SK-N-SH (cell line): ENCODE measurements around the gene RAD51B. TPM values are rescaled to one million over a fixed set of nuclear protein-coding genes. Genes with fewer than 3 reads are reported as not detected.

ENCODE experiments used
- CTCF ChIA-PET: fragments of 300-600, 350-600 bp; formaldehyde crosslinking; extraction: SDS; loops from one replicate; lab custom pipeline; 2021; lab: Yijun Ruan, JAX
- POLR2A ChIA-PET: fragments of 350-600 bp; sonication (Branson Sonifier 250); formaldehyde crosslinking; extraction: SDS; loops from one replicate; lab custom pipeline; 2020; ENCODE audit warnings: antibody characterized with exemption, inconsistent platforms; lab: Yijun Ruan, JAX
- DNase-seq: peaks from one replicate; pipeline ENCODE4 v3.0.0; 2012
- H2AFZ ChIP-seq: fragments of 200-600 bp; sonication (generic); 2 replicates; pipeline ENCODE4 v1.8.1; 2016; ENCODE audit warnings: antibody characterized with exemption, mild to moderate bottlenecking, low read depth
- H3F3A ChIP-seq: fragments of 200-600 bp; sonication (generic); replicated peaks from 2 replicates; pipeline ENCODE3; 2016; ENCODE audit warnings: antibody characterized with exemption, mild to moderate bottlenecking; ENCODE audit not compliant: insufficient read depth
- H3K27ac ChIP-seq, 2 experiments: fragments of 200-500 bp in 1 of 2; fragments of 200-600 bp in 1 of 2; sonication (Bioruptor generic) in 1 of 2; sonication (generic), shearing (Covaris generic) in 1 of 2; 2 replicates each; pipeline versions ENCODE4 v1.5.1 to v1.6.1; 2014 to 2016; ENCODE audit warnings: low read depth in 2 of 2, inconsistent platforms in 1 of 2, low read length in 1 of 2, mild to moderate bottlenecking in 1 of 2, mixed read lengths in 1 of 2
- H3K27me3 ChIP-seq: fragments of 200-600 bp; sonication (generic), shearing (Covaris generic); 2 replicates; pipeline ENCODE4 v1.6.1; 2016; ENCODE audit warnings: mixed run types; ENCODE audit not compliant: insufficient read depth
- H3K36me3 ChIP-seq, 2 experiments: fragments of 200-500 bp in 1 of 2; fragments of 200-600 bp in 1 of 2; sonication (Bioruptor generic) in 1 of 2; sonication (generic) in 1 of 2; replicated peaks in 1 of 2; 2 replicates each; pipeline versions ENCODE3 to v1.5.1; 2014 to 2016; ENCODE audit warnings: low read length in 1 of 2, mild to moderate bottlenecking in 1 of 2; ENCODE audit not compliant: insufficient read depth in 2 of 2, control insufficient read depth in 1 of 2
- H3K4me1 ChIP-seq, 2 experiments: fragments of 200-500 bp in 1 of 2; fragments of 200-600 bp in 1 of 2; sonication (Bioruptor generic) in 1 of 2; sonication (generic), shearing (Covaris generic) in 1 of 2; 2 replicates each; pipeline versions ENCODE4 v1.5.1 to v1.6.1; 2014 to 2016; ENCODE audit warnings: low read depth in 1 of 2, low read length in 1 of 2, mixed run types in 1 of 2; ENCODE audit not compliant: insufficient read depth in 2 of 2, control insufficient read depth in 1 of 2
- H3K4me2 ChIP-seq: fragments of 200-600 bp; sonication (generic), shearing (Covaris generic); 2 replicates; pipeline ENCODE4 v1.6.1; 2017; ENCODE audit warnings: mixed run types
- H3K4me3 ChIP-seq, 2 experiments: fragments of 200-500 bp in 1 of 2; fragments of 200-600 bp in 1 of 2; sonication (Bioruptor generic) in 1 of 2; sonication (generic), shearing (Covaris generic) in 1 of 2; 2 replicates each; pipeline versions ENCODE4 v1.5.1 to v1.8.1; 2014 to 2016; ENCODE audit warnings: low read depth in 2 of 2, inconsistent platforms in 1 of 2, low read length in 1 of 2, mild to moderate bottlenecking in 1 of 2, mixed read lengths in 1 of 2, moderate library complexity in 1 of 2
- H3K79me2 ChIP-seq: fragments of 200-600 bp; sonication (generic); 2 replicates; pipeline ENCODE4 v1.8.1; 2017; ENCODE audit warnings: mild to moderate bottlenecking; ENCODE audit not compliant: insufficient read depth
- H3K9ac ChIP-seq: fragments of 200-600 bp; sonication (generic); 2 replicates; pipeline ENCODE4 v1.6.1; 2017; ENCODE audit warnings: mixed run types
- H3K9me2 ChIP-seq: fragments of 200-600 bp; sonication (generic); 2 replicates; pipeline ENCODE4 v1.6.1; 2017; ENCODE audit warnings: mixed run types
- H3K9me3 ChIP-seq: fragments of 200-600 bp; sonication (generic); 2 replicates; pipeline ENCODE4 v1.6.1; 2017; ENCODE audit warnings: mixed run types, mild to moderate bottlenecking, moderate library complexity
- H4K20me1 ChIP-seq: fragments of 200-600 bp; sonication (generic); 2 replicates; pipeline ENCODE4 v1.6.1; 2017; ENCODE audit warnings: mild to moderate bottlenecking, mixed run types; ENCODE audit not compliant: insufficient read depth
- CHD2 ChIP-seq: fragments of 150-350 bp; IDR thresholded peaks from 2 replicates; pipeline ENCODE4 v1.6.1; 2018; ENCODE audit warnings: low read length; ENCODE audit not compliant: partially characterized antibody
- EP300 ChIP-seq, 2 experiments: IDR thresholded peaks; 2 replicates each; pipeline versions ENCODE4 v1.4.0 to v1.6.1; 2012; ENCODE audit warnings: borderline replicate concordance in 1 of 2, low read depth in 1 of 2, low read length in 1 of 2
- FOSL2 ChIP-seq: IDR thresholded peaks from 2 replicates; pipeline ENCODE4 v1.4.0; 2012; ENCODE audit warnings: low read depth, mild to moderate bottlenecking, moderate library complexity, borderline replicate concordance
- FOXM1 ChIP-seq: IDR thresholded peaks from 2 replicates; pipeline ENCODE4 v1.4.0; 2012; ENCODE audit warnings: low read depth, mild to moderate bottlenecking
- GATA2 ChIP-seq: sonication (generic); formaldehyde crosslinking; IDR thresholded peaks from 2 replicates; pipeline ENCODE4 v1.5.0; 2020; ENCODE audit warnings: mild to moderate bottlenecking, missing genetic modification reagents
- IRF3 ChIP-seq: fragments of 150-350 bp; IDR thresholded peaks from 2 replicates; pipeline ENCODE4 v1.6.1; 2016; ENCODE audit warnings: mild to moderate bottlenecking, low read depth, low read length
- MEF2A ChIP-seq: IDR thresholded peaks from 2 replicates; pipeline ENCODE4 v1.4.0; 2012; ENCODE audit warnings: low read depth, borderline replicate concordance
- MXI1 ChIP-seq: IDR thresholded peaks from 2 replicates; pipeline ENCODE4 v1.6.1; 2012; ENCODE audit warnings: mild to moderate bottlenecking, low read depth, low read length, improper control_type of control experiment
- NFIC ChIP-seq: IDR thresholded peaks from 2 replicates; pipeline ENCODE4 v1.4.0; 2012; ENCODE audit warnings: borderline replicate concordance
- NRF1 ChIP-seq: IDR thresholded peaks from 2 replicates; pipeline ENCODE4 v1.6.1; 2012; ENCODE audit warnings: low read depth, mild to moderate bottlenecking, low read length
- PBX3 ChIP-seq: IDR thresholded peaks from 2 replicates; pipeline ENCODE4; 2012
- POLR2AphosphoS5 ChIP-seq: IDR thresholded peaks from 2 replicates; pipeline ENCODE4 v1.6.1; 2012; ENCODE audit warnings: low read depth, low read length
- RFX5 ChIP-seq: IDR thresholded peaks from 2 replicates; pipeline ENCODE4 v1.6.1; 2012; ENCODE audit warnings: mild to moderate bottlenecking, improper control_type of control experiment, low read length
- RXRA ChIP-seq: IDR thresholded peaks from 2 replicates; pipeline ENCODE4 v1.4.0; 2012; ENCODE audit warnings: low read depth, mild to moderate bottlenecking, borderline replicate concordance
- SIN3A ChIP-seq: IDR thresholded peaks from 2 replicates; pipeline ENCODE4 v1.6.1; 2012; ENCODE audit warnings: low read depth, mild to moderate bottlenecking, low read length, moderate library complexity, borderline replicate concordance
- SMC3 ChIP-seq: IDR thresholded peaks from 2 replicates; pipeline ENCODE4 v1.6.1; 2012; ENCODE audit warnings: low read depth, low read length, improper control_type of control experiment
- TCF12 ChIP-seq: IDR thresholded peaks from 2 replicates; pipeline ENCODE4 v1.4.0; 2012
- WGBS: methylation state at CpG from one replicate; pipeline ENCODE4 v1.1.6; 2017; ENCODE audit warnings: low lambda C conversion rate; 5-methylcytosine and 5-hydroxymethylcytosine counted together
- polyA plus RNA-seq, 3 experiments: library from polyadenylated mRNA; depleted of rRNA; stranded (reverse); fragments of >200 nt; gene quantifications; 2 replicates each; pipeline ENCODE4 v1.2.3, GENCODE V29; 2012
- TF ChIP-seq, protein P1 (sequence below): fragments of 200-600 bp; sonication (generic); IDR thresholded peaks from 2 replicates; pipeline ENCODE4 v1.6.1; 2017; ENCODE audit warnings: antibody characterized with exemption, mild to moderate bottlenecking, moderate library complexity
- TF ChIP-seq, protein P2 (sequence below): IDR thresholded peaks from 2 replicates; pipeline ENCODE4 v1.4.0; 2012; ENCODE audit warnings: low read depth

RAD51B gene
- polyA plus RNA-seq, 1 of the 3 experiments (the other 2 are of a cell fraction), result 6.0 TPM

DNA sequence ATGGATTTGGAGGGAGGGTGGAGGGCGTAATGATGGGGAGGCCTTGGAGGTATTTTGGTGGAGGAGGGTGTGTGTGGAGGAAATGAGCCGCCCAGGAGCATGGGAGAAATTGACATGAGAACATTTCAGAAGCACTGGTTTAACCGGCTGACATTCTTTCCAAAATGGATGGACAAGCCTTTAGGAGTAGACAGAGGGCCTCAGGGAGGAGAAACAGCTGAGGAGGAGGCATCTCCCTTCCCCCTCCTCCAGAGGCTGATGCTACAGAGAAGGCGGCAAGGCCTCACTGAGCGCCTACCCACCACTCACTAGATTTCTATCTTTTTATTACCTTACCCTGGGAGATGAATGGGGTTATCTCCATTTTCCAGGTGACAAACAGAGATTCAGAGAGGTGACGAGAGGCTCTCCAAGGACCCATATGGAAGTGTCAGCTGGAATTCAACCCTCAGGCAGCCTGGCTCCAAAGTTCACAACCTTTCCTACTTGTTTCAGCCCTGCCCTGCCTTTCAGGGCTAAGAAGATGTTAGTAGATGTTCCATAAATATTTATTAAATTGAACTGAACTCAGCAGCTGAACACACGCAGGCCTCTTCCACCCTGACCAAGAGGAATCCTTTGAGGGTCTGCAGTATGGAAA lies 683.7 kb downstream of the RAD51B start:
- Histone ChIP-seq H3K9ac (no peak overlapping the region), H3F3A (peaks cover 9% of the 10 kb centered on the region), H2AFZ (no peak overlapping the region), H3K27ac (no peak overlapping the region), H3K9me3 (no peaks in the 10 kb centered on the region), H3K4me2 (no peak overlapping the region), H4K20me1 (no peaks in the 10 kb centered on the region), H3K9me2 (no peaks in the 10 kb centered on the region), H3K36me3 (no peaks in the 10 kb centered on the region), H3K4me1 (peaks cover 0 to 7% of the 10 kb centered on the region in 2 experiments; a peak in 3 of 4 replicates), H3K27me3 (no peaks in the 10 kb centered on the region)
- no peak for DNase-seq
- WGBS, result 96% methylated on average over 7 of the region's 7 CpGs
- CTCF ChIA-PET, result interaction anchor here (1.6 kb wide), 1 partner anchor 341 kb away, joined by 5 read pairs; no protein-coding TSS in a partner anchor
- TF ChIP-seq SIN3A (no peak), FOSL2 (no peak), CHD2 (no peak), RXRA (no peak), GATA2 (no peak), MXI1 (no peak), IRF3 (no peak), RFX5 (no peak), PBX3 (no peak), FOXM1 (no peak), SMC3 (no peak), TCF12 (no peak), NRF1 (no peak), NFIC (no peak), MEF2A (no peak), EP300 (IDR thresholded peaks at IDR 0.05; ENCODE audit: borderline replicate concordance in 1 of 2, low read depth in 1 of 2, low read length in 1 of 2) (no peak), POLR2AphosphoS5 (no peak)
- TF ChIP-seq, protein P1, sequence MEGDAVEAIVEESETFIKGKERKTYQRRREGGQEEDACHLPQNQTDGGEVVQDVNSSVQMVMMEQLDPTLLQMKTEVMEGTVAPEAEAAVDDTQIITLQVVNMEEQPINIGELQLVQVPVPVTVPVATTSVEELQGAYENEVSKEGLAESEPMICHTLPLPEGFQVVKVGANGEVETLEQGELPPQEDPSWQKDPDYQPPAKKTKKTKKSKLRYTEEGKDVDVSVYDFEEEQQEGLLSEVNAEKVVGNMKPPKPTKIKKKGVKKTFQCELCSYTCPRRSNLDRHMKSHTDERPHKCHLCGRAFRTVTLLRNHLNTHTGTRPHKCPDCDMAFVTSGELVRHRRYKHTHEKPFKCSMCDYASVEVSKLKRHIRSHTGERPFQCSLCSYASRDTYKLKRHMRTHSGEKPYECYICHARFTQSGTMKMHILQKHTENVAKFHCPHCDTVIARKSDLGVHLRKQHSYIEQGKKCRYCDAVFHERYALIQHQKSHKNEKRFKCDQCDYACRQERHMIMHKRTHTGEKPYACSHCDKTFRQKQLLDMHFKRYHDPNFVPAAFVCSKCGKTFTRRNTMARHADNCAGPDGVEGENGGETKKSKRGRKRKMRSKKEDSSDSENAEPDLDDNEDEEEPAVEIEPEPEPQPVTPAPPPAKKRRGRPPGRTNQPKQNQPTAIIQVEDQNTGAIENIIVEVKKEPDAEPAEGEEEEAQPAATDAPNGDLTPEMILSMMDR, result no peak
- TF ChIP-seq, protein P2, sequence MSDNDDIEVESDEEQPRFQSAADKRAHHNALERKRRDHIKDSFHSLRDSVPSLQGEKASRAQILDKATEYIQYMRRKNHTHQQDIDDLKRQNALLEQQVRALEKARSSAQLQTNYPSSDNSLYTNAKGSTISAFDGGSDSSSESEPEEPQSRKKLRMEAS, result no peak
- TF ChIP-seq, all 33 proteins: peak for 0
- Histone ChIP-seq H3K79me2 (no peaks in the 10 kb centered on the region), H3K4me3 (no peak overlapping the region)
- POLR2A ChIA-PET, result no interaction called here
